ENCODE data around the gene BMERB1.
A peak's percentile ranks its signal among the peaks of the same experiment; 100 is the strongest.

The BMERB1 gene

GRCh38 chr16:15498427-15499175, 64.2 kb downstream of the BMERB1 start:
- no peak for DNase-seq (ENCODE audit: low spot score)
- no peak overlapping the region for H3K27ac ChIP-seq
- TF ChIP-seq CTCF (conservative IDR thresholded peaks at IDR 0.05; ENCODE audit: low read depth): no peak
- ChIA-PET CTCF (interaction anchor here (0.7 kb wide), 1 partner anchor 17 kb away, joined by 3 read pairs; no protein-coding TSS in a partner anchor), POLR2A (ENCODE audit: low non-redundant PET) (no interaction called here)

GRCh38 chr16:15502041-15502725, 67.8 kb downstream of the BMERB1 start:
- DNase-seq (ENCODE audit: low spot score): peak; percentile 83
- peak overlapping the region; percentile 36 for H3K27ac ChIP-seq
- no peak for TF ChIP-seq CTCF (conservative IDR thresholded peaks at IDR 0.05; ENCODE audit: low read depth)
- ChIA-PET CTCF (interaction anchor here (0.6 kb wide), 1 partner anchor 32 kb away, joined by 3 read pairs; no protein-coding TSS in a partner anchor), POLR2A (ENCODE audit: low non-redundant PET) (no interaction called here)

DNA sequence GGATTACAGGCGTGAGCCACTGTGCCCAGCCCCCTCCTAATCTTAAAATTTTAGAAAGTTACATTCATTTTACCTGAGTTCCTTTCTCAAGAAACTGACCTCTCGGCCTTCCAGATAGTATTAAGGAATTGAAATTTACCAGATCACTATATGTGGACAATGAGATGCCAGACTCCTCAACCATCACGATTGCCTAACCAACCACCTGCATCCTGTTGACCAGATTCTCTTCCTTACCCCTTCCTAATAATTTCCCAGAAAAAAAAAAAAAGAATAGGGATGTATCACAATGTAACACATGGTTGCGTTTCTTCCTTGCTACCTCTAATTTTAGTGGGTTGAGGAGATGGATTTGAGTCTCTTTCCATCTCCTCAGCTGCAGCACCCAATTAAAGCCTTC, 72.1 kb downstream of the BMERB1 start:
- H3K27ac ChIP-seq: no peak overlapping the region
- TF ChIP-seq CTCF (conservative IDR thresholded peaks at IDR 0.05; ENCODE audit: low read depth): no peak
- CTCF ChIA-PET: no interaction called here
- POLR2A ChIA-PET (ENCODE audit: low non-redundant PET): interaction anchor here (0.6 kb wide), 1 partner anchor 174 kb away, joined by 3 read pairs; no protein-coding TSS in a partner anchor
- DNase-seq (ENCODE audit: low spot score): no peak

GRCh38 chr16:15507301-15507958, 73.0 kb downstream of the BMERB1 start:
- H3K27ac ChIP-seq: peak overlapping the region; percentile 52
- TF ChIP-seq CTCF (conservative IDR thresholded peaks at IDR 0.05; ENCODE audit: low read depth): no peak
- ChIA-PET CTCF (interaction anchor here (1.1 kb wide), 1 partner anchor 43 kb away, joined by 3 read pairs; no protein-coding TSS in a partner anchor), POLR2A (ENCODE audit: low non-redundant PET) (no interaction called here)
- no peak for DNase-seq (ENCODE audit: low spot score)

- TF ChIP-seq CTCF (conservative IDR thresholded peaks at IDR 0.05; ENCODE audit: low read depth): no peak
- DNase-seq (ENCODE audit: low spot score): no peak
- ChIA-PET POLR2A (ENCODE audit: low non-redundant PET) (no interaction called here), CTCF (interaction anchor here (1.1 kb wide), 1 partner anchor 43 kb away, joined by 3 read pairs; no protein-coding TSS in a partner anchor)
- H3K27ac ChIP-seq: no peak overlapping the region
Observed at GRCh38 chr16:15507959-15508627, 73.7 kb downstream of the BMERB1 start.

GRCh38 chr16:15509051-15509592, 74.7 kb downstream of the BMERB1 start:
- no peak for TF ChIP-seq CTCF (conservative IDR thresholded peaks at IDR 0.05; ENCODE audit: low read depth)
- ChIA-PET CTCF (no interaction called here), POLR2A (ENCODE audit: low non-redundant PET) (no interaction called here)
- H3K27ac ChIP-seq: no peak overlapping the region
- no peak for DNase-seq (ENCODE audit: low spot score)
